ENCODE measurements around the gene CDK7.
"Not testable (repeated sequence)": the region's sequence is repeated elsewhere in the genome, so short reads cannot be mapped to it uniquely, and the experiment has no call there.

CDK7 gene

DNA sequence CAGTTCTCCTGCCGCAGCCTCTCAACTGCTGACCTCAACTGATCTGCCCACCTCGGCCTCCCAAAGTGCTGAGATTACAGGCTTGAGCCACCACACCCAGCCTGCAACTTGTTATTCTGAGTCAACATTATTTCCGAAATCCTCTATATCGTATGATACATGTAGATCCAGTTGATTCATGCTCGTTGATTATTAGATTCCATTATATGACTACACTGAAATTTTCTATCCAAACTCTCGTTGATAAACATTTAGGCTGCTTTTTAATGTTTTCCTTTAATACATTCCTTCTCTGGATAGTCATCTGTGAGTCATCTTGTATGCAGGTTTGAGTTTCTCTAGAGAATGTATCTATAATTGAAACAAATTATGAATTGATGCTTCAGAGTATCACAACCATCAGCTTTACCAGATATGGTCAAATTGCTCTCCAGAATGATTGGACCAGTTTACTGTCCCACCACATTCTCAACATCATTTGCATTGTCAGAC lies 4.1 kb downstream of the CDK7 start:
- DNase-seq: no peak

DNA sequence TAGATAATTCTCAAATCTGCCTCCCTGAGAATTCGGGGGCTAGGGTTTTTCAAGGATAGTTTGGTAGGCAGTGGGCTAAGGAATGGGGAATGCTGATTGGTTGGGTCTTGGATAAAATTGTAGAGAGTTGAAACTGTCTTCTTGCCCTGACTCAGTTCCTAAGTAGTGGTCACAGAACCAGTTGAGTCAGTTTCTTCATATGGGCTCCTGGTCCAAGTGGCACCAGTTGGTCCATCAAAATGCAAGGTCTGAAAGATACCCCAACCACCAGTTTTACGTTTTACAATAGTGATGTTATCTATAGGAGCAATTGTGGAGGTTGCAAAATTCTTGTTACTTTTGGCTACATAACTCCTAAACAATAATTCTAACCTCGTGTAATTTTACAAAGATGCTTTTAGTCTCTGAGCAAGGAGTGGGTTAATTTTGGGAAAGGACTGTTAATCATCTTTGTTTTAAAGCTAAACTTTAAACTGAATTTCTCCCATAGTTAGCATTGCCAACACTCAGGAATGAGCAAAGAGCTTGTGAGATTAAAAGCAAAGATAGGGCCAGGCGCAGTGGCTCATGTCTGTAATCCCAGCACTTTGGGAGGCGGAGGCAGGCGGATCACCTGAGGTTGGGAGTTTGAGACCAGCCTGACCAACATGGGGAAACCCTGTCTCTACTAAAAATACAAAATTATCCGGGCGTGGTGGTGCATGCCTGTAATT lies 7.7 kb downstream of the CDK7 start:
- DNase-seq: no peak

DNA sequence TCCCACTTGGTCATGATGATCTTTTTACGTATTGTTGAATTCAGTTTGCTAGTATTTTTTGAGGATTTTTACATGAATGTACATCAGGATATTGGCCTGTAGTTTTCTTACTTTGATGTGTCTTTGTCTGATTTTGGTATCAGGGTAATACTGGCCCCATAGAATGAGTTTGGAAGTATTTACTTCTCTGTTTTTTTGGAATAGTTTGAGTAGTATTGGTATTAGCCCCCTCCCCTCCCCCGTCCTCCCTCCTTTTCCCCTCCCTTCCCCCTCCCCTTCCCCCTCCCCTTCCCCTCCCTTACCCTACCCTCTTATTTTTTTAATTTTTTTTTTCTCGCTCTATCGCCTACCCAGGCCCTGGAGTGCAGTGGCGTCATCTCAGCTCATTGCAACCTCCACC lies 10.3 kb downstream of the CDK7 start:
- DNase-seq: no peak

DNA sequence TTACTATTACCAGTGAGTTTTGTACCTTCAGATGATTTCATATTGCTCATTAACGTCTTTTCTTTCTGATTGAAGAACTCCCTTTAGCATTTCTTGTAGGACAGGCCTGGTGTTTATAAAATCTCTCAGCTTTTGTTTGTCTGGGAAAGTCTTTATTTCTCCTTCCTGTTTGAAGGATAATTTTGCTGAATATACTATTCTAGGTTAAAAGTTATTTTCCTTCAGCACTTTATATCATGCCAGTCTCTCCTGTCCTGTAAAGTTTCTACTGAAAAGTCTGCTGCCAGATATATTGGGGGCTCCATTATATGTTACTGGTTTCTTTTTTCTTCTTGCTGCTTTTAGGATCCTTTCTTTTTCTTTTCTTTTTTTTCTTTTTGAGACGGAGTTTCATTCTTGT lies 13.3 kb downstream of the CDK7 start:
- no peak for DNase-seq

DNA sequence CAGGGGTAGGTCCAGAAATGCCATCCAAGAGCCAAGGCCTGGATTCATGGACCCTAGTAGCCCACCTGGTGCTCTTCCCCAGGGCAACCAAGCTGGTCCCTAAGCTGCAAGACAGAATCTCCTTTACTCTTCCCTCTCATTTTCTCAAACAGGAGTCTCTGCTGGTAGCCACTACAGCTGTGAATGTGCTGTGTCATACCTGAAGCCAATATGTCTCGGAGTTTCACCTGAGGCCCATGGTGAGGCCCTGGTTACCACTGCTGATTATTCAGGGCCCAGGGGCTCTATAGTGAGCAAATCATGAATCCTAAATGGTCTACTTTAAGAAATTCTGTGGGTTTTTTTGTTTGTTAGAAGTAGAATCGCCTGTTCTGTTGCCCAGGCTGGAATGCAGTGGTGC lies 15.9 kb downstream of the CDK7 start:
- no peak for DNase-seq

DNA sequence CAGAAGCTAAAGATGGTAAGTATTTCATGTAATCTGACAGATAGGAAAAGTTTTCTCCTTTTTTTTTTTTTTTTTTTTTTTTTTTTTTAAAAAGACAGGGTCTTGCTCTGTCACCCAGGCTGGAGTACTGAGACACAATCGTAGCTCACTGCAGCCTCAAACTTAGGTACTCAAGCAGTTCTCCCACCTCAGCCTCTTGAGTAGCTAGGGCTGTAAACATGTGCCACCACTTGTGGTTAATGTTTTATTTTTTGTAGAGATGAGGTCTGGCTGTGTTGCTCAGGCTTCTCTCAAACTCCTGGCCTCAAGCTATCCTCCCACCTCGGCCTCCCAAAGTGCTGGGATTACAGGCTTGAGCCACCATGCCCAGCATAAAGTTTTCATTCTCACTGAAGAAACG lies 17.8 kb downstream of the CDK7 start:
- no peak for DNase-seq

DNA sequence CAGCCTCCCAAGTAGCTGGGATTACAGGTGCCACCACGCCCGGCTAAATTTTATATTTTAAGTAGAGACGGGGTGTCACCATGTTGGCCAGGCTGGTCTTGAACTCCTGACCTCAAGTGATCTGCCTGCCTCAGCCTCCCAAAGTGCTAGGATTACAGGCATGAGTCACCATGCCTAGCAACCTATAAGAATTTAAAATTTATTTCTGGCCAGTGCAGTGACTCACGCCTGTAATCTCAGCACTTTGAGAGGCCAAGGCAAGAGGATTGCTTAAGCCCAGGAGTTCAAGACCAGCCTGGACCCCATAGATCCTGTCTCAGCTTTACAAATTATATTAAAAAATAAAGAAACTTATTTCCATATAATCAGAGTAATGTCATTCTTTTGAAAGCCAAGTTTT lies 21.3 kb downstream of the CDK7 start:
- not testable (repeated sequence) for DNase-seq

DNA sequence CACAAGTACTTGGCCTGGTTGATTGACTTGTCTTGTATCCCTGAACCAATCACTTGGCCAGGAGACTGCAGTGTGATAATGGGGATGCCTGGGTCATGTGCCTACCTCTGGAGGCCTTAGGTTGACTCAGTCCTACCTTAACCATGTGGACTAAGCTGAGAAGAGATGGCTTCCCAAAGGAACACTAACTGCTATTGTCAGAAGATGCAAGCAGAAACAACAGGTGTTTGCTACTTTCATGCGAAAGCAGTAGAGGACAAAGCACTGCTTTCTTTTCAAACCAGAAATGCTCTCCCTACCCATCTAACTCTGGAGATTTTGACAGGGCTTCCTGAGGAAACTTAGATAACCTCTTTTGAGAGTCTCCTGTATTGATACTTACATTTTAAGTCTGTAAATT lies 22.9 kb downstream of the CDK7 start:
- no peak for DNase-seq

DNA sequence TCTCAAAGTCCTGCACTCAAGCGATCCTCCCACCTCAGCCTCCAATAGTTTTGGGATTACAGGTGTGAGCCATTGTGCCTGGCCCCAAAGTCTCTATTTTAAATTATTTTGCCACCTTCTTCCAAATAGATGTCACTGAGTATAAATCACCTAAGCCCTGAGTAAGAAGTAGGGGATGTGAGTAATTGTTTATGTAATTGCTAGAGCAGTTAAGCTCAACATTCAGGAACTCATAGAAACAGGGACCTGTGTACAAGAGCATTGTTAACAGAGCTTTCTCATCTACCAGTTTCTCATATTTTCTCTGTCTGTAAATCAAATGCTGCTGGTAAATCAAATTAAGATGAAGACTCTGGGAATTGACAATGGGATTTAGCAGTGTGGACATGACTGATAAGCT lies 26.3 kb downstream of the CDK7 start:
- no peak for DNase-seq

DNA sequence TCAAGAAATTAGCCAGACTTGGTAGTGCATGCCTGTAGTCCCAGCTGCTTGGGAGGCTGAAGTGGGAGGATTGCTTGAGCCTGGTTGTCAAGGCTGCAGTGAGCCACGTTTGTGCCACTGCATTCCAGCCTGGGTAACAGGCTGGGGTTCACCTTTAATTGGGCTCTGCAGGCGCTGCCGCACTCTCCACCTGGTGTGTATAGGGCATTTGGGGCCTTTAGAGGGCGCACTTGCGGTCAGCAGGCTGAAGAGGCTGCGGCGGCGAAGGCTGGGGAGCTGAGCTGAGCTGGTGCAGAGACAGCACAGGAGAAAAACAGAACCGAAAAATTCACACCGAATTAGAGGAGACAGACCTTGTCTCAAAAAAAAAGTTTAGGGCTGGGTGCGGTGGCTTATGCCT lies 31.2 kb downstream of the CDK7 start:
- DNase-seq: no peak

DNA sequence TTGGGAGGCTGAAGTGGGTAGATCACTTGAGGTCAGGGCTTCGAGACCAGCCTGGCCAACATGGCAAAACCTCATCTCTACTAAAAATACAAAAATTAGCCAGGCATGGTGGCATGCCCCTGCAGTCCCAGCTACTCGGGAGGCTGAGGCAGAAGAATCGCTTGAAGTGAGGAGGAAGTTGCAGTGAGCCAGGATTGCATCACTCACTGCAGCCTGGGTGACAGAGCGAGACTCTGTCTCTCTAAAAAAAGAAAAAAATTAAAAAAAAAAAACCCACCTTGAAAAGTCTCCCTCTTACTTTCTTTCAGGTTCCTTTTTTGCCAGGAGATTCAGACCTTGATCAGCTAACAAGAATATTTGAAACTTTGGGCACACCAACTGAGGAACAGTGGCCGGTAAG lies 34.2 kb downstream of the CDK7 start:
- DNase-seq: no peak

DNA sequence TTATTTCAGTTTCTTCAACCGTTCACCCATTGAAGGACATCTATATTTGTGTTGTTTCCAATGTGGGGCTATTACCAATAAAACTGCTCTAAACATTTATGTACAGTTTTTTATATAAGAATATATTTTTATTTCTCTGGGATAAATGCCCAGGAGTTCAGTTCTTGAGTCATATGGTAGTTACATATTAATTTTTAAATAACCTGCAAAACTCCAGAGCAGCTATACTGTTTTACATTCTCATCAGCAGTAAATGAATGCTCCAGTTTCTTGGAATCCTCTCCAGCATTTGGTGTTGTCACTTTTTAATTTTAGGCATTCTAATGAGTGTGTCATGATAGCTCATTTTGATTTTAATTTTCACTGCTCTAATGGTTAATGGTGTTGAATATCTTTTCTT lies 36.2 kb downstream of the CDK7 start:
- no peak for DNase-seq

DNA sequence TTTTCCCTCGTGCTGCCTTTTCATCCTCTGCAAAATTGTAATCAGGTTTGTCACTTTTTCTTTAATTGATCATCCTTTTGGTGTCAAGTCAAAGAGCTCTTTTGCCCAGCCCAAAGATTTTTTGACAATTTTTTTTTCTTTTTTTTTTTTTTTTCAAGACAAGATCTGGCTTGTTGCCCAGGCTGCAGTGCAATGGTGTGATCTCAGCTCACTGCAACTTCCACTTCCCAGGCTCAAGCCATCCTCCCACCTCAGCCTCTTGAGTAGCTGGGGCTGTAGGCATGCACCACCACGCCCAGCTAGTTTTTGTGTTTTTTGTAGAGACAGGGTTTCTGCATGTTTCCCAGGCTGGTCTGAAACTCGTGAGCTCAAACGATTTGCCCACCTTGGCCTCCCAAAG lies 36.7 kb downstream of the CDK7 start:
- no peak for DNase-seq

DNA sequence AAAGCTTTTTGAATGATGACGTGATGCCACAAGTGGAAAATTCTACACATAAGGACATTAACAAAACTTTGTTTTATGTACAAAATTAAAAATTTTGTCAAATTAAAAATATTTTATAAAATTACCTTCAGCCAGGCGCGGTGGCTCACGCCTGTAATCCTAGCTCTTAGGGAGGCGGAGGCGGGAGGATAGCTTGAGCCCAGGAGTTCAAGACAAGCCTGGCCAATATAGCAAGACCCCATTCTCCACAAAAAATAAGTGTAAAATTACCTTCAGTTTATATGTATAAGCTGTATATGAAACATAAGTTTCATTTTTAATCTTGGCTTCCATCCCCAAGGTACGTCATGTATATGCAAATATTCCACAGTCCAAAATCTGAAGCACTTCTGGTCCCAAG lies 40.9 kb downstream of the CDK7 start:
- DNase-seq: no peak

DNA sequence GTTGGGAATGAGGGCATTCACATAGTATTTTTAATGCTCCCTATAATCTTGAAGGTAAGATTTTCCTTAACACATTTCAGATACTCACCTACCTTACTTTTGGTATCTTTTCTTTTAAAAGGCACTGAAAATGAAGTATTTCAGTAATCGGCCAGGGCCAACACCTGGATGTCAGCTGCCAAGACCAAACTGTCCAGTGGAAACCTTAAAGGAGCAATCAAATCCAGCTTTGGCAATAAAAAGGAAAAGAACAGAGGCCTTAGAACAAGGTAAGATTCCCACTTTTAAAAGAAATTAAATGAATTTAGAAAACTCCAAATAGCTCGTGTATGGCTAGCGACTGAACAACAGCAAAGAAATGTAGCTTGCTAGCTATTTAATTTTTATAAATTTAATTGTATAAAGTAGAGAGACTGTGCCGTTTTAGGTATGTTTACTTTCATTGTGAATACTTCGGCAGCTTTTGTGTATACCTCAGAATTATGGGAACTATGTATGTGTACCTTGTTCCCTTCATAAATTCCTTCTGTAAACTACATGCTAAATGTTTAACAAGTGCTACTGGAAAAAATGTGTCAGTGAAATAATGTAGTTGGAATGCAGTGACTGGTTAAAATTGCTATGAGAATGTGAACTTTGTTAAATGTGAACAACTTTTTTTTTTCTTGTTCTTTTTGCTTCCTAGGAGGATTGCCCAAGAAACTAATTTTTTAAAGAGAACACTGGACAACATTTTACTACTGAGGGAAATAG lies 41.9 kb downstream of the CDK7 start:
- DNase-seq: no peak

DNA sequence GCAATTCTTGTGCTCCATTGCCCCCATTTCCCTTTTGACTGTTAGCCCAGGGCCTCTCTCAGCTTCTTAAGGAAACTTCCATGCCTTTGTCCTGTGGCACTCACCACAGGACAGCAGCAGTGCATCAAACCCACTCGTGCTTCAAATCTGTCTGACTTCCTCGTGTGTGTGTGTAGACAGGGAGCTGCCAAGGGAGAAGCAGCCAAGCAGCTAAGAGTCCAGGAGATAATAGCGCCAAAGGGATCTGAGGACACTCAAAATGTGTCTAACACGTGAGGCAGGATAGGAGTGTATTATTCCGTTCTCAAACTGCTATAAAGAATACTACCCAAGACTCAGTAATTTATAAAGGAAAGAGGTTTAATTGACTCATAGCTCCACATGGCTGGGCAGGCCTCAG lies 44.8 kb downstream of the CDK7 start:
- DNase-seq: no peak

DNA sequence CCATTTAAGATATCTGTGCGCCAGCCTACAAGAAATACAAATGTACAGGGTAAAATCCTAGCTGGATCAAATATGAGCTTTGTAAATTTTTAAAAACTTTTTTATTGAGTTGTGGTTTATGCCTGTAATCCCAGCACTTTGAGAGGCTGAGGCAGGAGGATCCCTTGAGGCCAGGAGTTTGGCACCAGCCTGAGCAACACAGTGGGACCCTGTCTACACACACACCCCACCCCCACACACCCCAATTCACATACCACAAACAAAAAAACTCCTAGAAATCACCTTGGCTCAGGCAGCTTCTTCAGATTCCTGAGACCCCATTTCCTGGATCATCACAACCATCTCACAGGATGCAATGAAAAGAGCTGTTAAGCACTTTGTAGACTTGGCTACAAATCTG lies 46.4 kb downstream of the CDK7 start:
- DNase-seq: no peak

DNA sequence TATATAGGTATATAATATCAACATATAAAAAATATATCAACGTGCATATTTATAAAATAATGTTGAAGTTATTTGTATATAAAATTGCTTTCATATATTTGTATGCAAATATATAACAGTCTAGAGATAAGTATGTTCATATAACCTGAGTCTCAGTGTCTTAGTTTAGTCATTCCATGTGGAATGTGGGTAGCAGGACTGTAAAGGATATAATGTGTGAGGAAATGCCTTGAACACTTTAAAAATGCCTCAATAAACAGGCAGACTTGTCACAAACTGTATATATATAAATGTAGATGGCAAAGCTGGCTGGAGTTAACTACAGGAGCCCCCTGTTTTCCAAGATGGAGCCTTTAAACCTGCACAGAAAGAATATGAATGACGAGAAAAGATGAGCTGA lies 49.5 kb downstream of the CDK7 start:
- no peak for DNase-seq

DNA sequence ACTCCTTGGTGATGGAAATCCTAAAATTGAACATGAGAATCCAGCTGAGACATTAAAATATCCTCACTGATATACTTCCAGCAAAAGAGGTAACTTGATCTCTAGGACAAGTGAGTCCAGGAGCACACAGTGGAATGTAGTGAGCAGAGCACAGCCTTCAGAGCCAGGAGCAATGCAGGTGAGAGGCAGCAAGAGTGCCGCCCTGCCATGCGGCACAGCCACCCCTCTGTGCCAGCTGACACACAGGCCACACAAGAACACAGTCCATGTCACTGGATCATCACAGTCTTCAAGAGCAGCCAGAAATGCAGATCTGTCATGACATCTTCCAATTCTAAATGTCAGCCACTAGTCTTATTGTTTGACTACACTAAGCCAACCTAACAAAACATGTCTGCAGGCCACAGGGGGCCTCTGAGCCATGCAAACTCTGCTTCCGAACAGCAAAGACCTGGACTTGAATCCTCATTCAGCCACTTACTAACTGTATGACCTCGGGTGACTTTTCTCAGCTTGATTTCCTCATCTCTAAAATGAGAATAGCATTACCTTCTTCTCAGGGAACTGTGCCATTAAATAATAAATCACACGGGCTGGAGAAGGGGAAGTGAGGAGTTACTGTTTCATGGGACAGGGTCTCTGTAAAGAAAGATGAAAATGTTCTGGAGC lies 50.9 kb downstream of the CDK7 start:
- DNase-seq: no peak

DNA sequence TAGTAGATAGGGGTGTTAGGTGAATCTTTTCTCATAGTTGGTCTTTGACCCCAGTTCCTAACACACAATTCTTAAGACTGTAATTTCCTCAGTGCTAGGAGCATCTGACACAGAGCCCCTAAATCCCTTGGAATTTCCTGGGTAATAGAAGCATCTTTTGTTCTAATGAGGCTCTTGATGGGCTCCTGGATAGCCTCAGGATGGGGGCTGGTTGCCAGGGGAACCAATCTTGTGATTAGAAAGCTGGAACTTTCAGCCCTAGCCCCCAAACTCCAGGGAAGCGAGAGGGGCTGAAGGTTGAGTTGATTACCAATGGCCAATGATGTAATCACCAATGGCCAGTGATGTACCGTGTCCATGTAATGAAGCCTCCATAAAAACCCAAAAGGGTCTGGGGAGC lies 53.4 kb downstream of the CDK7 start:
- DNase-seq: no peak

DNA sequence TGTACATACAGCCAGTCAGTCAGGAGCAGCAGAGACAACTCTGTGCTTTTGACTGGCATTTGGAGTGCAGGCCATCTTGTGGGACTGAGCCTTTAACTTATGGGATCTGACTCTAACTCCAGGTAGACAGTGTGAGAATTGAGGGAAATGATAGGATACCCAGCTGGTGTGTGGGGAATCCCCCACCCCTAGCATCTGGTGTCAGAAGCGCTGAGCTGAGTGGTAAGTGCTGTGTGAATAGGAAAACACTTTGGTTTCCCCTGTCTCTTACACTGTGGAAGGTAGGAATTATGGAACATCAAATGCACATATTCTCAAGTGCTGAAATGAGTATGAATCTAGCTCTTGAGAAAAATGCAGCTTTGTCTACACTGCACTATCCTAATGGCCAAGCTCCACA lies 54.0 kb downstream of the CDK7 start:
- no peak for DNase-seq

DNA sequence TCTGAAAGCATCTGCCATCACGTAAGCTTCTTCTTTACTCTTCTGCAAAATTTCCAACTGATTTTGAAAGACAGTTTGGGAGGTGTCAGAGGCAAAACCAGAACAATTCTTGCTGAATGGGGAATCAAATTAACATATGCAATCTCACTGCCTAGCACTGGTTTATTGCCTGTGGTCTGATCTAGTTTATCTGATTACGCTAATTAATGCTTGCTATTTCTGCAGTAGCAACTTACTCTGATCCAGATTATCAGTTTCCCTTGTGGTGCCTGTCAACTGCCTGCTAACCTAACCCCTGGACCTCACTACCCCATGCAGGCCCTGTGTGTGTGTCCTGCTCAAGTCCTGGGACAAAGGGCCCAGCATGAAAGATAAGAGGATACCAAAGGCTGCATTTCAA lies 57.6 kb downstream of the CDK7 start:
- no peak for DNase-seq

DNA sequence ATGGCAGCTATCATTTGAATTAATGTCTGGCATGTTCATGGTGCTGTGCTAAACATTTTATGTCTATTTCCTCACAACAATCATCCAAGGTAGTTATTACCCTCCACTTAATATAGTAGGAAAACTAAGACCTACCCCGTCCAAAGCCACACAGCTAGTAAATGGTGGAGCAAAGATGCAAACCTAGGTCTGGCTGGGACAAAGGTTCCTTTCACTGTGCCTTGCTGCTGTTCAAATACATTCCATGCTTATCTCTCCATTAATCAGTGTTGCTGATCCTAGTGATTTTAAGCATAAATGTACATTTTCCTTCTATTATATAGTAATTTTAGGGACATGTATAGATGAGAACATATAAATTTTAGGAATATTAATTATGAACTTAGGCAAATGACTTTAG lies 59.2 kb downstream of the CDK7 start:
- no peak for DNase-seq

DNA sequence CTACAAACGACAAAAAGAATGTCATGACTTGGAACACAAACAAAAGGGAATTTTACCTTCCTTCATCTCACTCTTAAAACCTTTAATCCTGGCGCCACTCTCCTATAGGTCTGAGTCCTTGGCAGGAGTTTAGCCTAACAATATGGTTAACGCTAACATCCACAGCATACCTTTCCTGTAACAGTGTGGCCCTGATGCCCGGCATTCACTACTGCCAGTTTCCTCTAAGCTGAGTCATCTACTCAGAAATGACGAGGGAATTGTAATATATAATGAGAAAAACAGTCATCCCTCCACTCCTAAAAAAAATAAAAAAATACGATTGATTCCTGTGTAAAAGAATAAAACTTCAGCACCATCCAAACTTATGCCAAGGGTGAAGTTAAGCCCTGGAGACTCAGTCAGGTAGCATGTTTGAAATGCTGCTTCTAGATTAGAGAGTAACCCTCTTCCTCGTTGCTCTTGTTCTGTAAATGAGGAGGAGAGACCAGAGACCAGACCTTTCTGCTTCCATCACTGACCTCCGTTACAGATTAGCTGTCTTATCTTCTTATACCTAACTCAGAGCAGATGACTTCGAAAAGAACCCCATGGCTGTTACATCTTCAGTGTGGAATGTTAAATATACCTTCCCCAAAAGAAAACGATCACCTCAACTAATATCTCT lies 60.5 kb downstream of the CDK7 start:
- no peak for DNase-seq

Data from stimulated activated naive CD4-positive, alpha-beta T cell treated with Interleukin-2 at 50 U/mL for 16 hours (primary cell).